GM12801 (cell line): ENCODE data around the gene DES.

Experiments
- TF ChIP-seq, protein P1 (sequence below): IDR thresholded peaks from one replicate; pipeline ENCODE4 v1.5.1; 2011; ENCODE audit warnings: control low read depth; ENCODE audit not compliant: insufficient read length; ENCODE audit errors: extremely low read depth

DES gene

DNA sequence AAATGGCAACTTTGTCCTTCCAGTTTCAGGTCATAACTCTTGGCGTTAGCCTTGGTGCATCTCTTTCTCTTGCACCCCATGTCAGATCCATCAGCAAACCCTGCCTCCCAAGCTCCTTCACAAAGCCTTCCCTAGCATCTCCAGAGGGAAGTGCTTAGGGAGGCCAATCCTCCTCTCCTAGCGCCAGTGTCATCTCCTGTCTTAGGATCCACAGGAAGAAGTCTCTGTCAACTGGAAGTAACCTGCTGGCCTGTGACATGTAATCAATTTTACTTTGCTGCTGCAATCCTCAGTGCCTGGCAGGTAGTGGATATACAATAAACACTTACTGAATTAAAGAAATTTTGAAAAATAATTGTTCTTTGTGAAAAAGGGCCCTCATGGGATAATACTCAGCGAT lies 22.6 kb upstream of the DES start:
- TF ChIP-seq, protein P1, sequence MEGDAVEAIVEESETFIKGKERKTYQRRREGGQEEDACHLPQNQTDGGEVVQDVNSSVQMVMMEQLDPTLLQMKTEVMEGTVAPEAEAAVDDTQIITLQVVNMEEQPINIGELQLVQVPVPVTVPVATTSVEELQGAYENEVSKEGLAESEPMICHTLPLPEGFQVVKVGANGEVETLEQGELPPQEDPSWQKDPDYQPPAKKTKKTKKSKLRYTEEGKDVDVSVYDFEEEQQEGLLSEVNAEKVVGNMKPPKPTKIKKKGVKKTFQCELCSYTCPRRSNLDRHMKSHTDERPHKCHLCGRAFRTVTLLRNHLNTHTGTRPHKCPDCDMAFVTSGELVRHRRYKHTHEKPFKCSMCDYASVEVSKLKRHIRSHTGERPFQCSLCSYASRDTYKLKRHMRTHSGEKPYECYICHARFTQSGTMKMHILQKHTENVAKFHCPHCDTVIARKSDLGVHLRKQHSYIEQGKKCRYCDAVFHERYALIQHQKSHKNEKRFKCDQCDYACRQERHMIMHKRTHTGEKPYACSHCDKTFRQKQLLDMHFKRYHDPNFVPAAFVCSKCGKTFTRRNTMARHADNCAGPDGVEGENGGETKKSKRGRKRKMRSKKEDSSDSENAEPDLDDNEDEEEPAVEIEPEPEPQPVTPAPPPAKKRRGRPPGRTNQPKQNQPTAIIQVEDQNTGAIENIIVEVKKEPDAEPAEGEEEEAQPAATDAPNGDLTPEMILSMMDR = no peak

DNA sequence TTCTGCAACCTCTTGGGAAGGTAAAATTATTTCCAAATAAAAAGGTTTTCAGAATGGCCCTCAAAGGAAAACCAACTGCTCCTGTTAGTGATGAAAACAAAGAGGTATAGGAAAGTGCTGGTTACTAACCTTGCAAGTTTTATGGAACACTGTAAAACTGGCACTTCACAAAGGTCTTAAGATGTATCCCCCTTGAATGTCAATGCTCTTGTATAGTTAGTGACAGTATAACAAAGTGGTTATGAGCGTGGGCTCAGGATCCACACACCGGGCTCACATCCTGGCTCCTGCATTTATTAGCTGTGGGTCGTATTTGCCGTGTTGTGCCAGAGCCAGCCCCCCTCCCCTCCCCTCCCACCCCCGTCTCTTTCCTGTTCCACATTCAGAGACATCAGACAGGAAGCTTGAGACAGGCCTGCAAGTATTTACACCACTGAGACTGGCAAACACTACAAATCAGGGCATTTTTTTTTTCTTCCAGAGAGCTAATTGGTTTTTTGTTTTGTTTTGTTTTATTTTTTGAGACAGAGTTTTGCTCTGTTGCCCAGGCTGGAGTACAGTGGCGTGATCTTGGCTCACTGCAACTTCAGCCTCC lies 21.2 kb upstream of the DES start:
- TF ChIP-seq, protein P1 = no peak

- TF ChIP-seq, protein P1 = no peak
Measured at GRCh38 chr2:219398721-219399363, 19.3 kb upstream of the DES start.

GRCh38 chr2:219399716-219400478 lies 18.3 kb upstream of the DES start:
- TF ChIP-seq, protein P1 = no peak

- TF ChIP-seq, protein P1 = no peak
Measured at GRCh38 chr2:219400562-219400961, 17.6 kb upstream of the DES start.

GRCh38 chr2:219401606-219402005 lies 16.6 kb upstream of the DES start:
- TF ChIP-seq, protein P1 = no peak

DNA sequence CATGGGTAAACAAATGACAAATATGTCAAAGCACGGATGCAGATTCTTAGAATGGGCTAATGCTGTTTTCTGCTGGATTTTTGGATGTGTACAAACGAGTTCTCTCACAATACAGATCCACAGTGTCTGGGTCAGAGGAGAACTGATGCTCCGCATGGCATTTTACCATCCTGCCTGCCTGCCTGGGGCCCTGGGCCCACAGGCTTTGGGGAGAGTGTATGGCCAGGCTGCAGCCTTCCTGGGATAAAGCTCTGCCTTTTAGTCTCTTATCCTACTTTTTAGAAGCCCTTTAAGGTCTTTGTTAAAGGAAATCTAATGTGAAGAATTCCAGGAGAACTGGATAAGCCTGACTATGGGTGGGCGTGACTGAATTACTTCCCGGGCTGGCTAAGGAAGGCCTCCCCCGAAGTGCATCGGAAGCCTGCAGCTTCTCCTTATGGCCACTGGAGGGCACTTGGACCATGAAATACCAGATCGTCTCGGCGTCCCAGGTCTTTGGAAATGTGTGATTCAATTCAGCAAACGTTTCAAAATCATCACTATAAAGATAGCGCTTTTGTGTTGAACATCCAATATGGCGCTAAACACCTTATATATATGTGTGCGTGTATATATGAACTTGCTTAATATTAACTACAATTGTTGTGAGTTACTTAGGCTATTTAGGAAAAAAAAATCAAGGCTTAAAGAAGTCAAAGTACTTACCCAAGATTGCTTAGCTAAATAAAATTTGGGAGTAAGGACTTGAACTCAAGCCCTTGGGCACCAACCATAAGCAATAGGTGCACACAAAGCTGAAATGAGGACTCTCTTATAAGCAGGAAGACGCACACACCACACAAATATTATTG lies 15.3 kb upstream of the DES start:
- TF ChIP-seq, protein P1 = no peak
